Gastroesophageal sphincter (tissue), 4 donors: ENCODE measurements around the gene PRB2. TPM values are rescaled to one million over a fixed set of nuclear protein-coding genes. Genes with fewer than 3 reads are reported as not detected.
"Not testable (repeated sequence)": the region's sequence is repeated elsewhere in the genome, so short reads cannot be mapped to it uniquely, and the experiment has no call there.

ENCODE experiments used
- ATAC-seq: fragments of 150-250 bp; one replicate; pipeline ENCODE4 v1.9.1; 2016; ENCODE audit warnings: mild to moderate bottlenecking, moderate library complexity
- H3K27ac ChIP-seq, 4 donors: fragments of 200-600 bp; sonication (generic) in 3 of 4; 1 replicate in 3 of 4; 2 replicates in 1 of 4; pipeline ENCODE4 v1.5.1; 2016 to 2019
- H3K27me3 ChIP-seq: fragments of 200-600 bp; sonication (generic); one replicate; pipeline ENCODE4 v1.5.1; 2019
- H3K36me3 ChIP-seq, 2 donors: fragments of 200-600 bp; sonication (generic); one replicate each; pipeline ENCODE4 v1.5.1; 2019; ENCODE audit warnings: control low read depth in 1 of 2
- H3K4me1 ChIP-seq, 3 donors: fragments of 200-600 bp; sonication (generic); 1 replicate in 2 of 3; 2 replicates in 1 of 3; pipeline ENCODE4 v1.5.1; 2016 to 2019; ENCODE audit warnings: control low read depth in 2 of 3
- H3K4me3 ChIP-seq, 2 donors: fragments of 200-600 bp; sonication (generic); one replicate each; pipeline ENCODE4 v1.5.1; 2019; ENCODE audit warnings: mild to moderate bottlenecking in 1 of 2, moderate library complexity in 1 of 2
- H3K9me3 ChIP-seq, 3 donors: fragments of 200-600 bp; sonication (generic); one replicate each; pipeline ENCODE4 v1.5.1; 2017 to 2019; ENCODE audit warnings: control low read depth in 2 of 3
- EP300 ChIP-seq: sonication (generic); formaldehyde crosslinking; IDR thresholded peaks from one replicate; pipeline ENCODE4 v1.6.1; 2017; ENCODE audit warnings: antibody characterized with exemption, mild to moderate bottlenecking
- POLR2A ChIP-seq, 2 donors: fragments of 450-650 bp; IDR thresholded peaks; one replicate each; pipeline ENCODE4 v1.6.1; 2017; ENCODE audit warnings: antibody characterized with exemption in 2 of 2, mild to moderate bottlenecking in 2 of 2, moderate library complexity in 1 of 2
- POLR2AphosphoS5 ChIP-seq: sonication (generic); formaldehyde crosslinking; IDR thresholded peaks from one replicate; pipeline ENCODE4 v1.6.1; 2017; ENCODE audit warnings: antibody characterized with exemption
- WGBS, 2 donors: methylation state at CpG; one replicate each; pipeline ENCODE4 v1.1.5; 2018; ENCODE audit warnings: low coverage in 1 of 2; 5-methylcytosine and 5-hydroxymethylcytosine counted together
- total RNA-seq, 4 donors: library from RNA; depleted of rRNA; stranded (reverse); fragments of >200 nt; gene quantifications; one replicate each; pipeline ENCODE4 v1.1.0, GENCODE V29; 2016
- TF ChIP-seq, protein P1 (sequence below), 4 experiments: fragments of 200-600 bp in 2 of 4; fragments of 450-650 bp in 2 of 4; sonication (generic) in 1 of 4; IDR thresholded peaks; one replicate each; pipeline ENCODE4 v1.5.1; 2017 to 2019; ENCODE audit warnings: antibody characterized with exemption in 4 of 4, mild to moderate bottlenecking in 2 of 4, moderate library complexity in 2 of 4

PRB2 gene
- total RNA-seq: not detected

- not testable (repeated sequence) for H3K4me3 ChIP-seq, H3K27me3 ChIP-seq, ATAC-seq, H3K27ac ChIP-seq, H3K4me1 ChIP-seq, H3K9me3 ChIP-seq, H3K36me3 ChIP-seq
- no CpG with 5 or more reads among the region's 1 CpG for WGBS, 2 donors
Measured at GRCh38 chr12:11395467-11395866, at the start of gene PRB2. PRB2 (minus strand) TSS chr12:11395567; CDS start chr12:11395529, 38 bp downstream.

DNA sequence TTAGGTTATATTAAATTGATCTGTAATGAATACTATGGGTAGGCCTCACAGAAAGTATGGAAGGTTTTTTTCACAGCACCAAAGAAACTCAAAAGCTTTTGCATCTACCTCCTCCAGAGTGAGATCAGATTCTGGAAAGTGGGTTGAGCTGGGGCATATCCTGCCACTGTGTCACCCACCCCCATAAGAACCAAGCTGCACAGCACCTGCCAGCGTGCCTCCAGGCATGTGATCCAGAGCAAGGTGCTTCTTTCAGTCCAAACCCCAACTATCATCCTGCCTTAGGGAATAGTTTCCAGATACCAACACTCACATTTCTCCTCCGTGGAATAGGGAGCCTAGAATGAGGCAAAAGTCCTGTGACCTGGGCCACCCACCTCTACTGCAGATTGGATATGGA is 42.6 kb upstream of the PRB2 start:
- Histone ChIP-seq H3K27ac (no peak overlapping the region), H3K9me3 (no peaks in the 10 kb centered on the region), H3K27me3 (no peaks in the 10 kb centered on the region), H3K4me1 (no peaks in the 10 kb centered on the region), H3K4me3 (no peak overlapping the region), H3K36me3 (no peaks in the 10 kb centered on the region)
- ATAC-seq: no peak
- TF ChIP-seq EP300 (no peak), POLR2A (IDR thresholded peaks at IDR 0.05) (no peak), POLR2AphosphoS5 (no peak)
- TF ChIP-seq, protein P1, sequence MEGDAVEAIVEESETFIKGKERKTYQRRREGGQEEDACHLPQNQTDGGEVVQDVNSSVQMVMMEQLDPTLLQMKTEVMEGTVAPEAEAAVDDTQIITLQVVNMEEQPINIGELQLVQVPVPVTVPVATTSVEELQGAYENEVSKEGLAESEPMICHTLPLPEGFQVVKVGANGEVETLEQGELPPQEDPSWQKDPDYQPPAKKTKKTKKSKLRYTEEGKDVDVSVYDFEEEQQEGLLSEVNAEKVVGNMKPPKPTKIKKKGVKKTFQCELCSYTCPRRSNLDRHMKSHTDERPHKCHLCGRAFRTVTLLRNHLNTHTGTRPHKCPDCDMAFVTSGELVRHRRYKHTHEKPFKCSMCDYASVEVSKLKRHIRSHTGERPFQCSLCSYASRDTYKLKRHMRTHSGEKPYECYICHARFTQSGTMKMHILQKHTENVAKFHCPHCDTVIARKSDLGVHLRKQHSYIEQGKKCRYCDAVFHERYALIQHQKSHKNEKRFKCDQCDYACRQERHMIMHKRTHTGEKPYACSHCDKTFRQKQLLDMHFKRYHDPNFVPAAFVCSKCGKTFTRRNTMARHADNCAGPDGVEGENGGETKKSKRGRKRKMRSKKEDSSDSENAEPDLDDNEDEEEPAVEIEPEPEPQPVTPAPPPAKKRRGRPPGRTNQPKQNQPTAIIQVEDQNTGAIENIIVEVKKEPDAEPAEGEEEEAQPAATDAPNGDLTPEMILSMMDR (IDR thresholded peaks at IDR 0.05): no peak
- WGBS, 2 donors: 80% methylated on average over 1 of the region's 2 CpGs; no CpG with 5 or more reads in 1 of the 2 donors

GRCh38 chr12:11433664-11434063 is 38.3 kb upstream of the PRB2 start:
- Histone ChIP-seq H3K27ac (no peak overlapping the region), H3K4me3 (no peak overlapping the region), H3K27me3 (no peaks in the 10 kb centered on the region), H3K36me3 (no peaks in the 10 kb centered on the region), H3K4me1 (no peaks in the 10 kb centered on the region), H3K9me3 (no peaks in the 10 kb centered on the region)
- 50 to 82% methylated on average over 4 of the region's 4 CpGs for WGBS, 2 donors
- no peak for ATAC-seq
- TF ChIP-seq EP300: no peak

GRCh38 chr12:11431486-11431885 is 36.1 kb upstream of the PRB2 start:
- WGBS, 2 donors: 70% methylated on average over 3 of the region's 4 CpGs; no CpG with 5 or more reads in 1 of the 2 donors
- H3K9me3 ChIP-seq: no peaks in the 10 kb centered on the region
- no peaks in the 10 kb centered on the region for H3K27me3 ChIP-seq
- TF ChIP-seq POLR2AphosphoS5 (no peak), POLR2A (IDR thresholded peaks at IDR 0.05) (no peak), EP300 (no peak)
- TF ChIP-seq, protein P1 (IDR thresholded peaks at IDR 0.05): no peak
- H3K36me3 ChIP-seq: no peaks in the 10 kb centered on the region
- H3K4me1 ChIP-seq: no peaks in the 10 kb centered on the region
- ATAC-seq: no peak
- H3K4me3 ChIP-seq: no peak overlapping the region
- no peak overlapping the region for H3K27ac ChIP-seq

DNA sequence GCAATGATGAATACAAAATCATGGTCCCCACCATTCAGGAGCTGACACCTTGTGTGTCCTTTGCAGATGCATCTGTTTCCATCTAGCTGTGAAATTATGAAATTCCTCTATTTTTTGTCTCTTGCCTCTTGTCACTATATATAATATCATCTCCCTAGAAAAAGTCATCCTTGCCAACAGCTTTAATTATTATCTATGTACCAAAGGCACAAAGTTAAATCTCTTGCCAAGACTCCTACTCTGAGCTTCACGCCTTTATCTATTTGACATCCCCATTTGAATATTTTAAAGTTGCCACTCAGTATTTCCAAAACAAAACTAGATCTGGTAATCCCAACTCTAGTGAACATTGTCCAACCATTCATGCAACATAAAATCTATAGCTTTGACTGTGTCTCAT is 32.0 kb upstream of the PRB2 start:
- Histone ChIP-seq H3K27ac (no peak overlapping the region), H3K4me1 (no peaks in the 10 kb centered on the region), H3K27me3 (no peaks in the 10 kb centered on the region), H3K36me3 (no peaks in the 10 kb centered on the region), H3K9me3 (no peaks in the 10 kb centered on the region), H3K4me3 (no peak overlapping the region)
- no peak for ATAC-seq
- TF ChIP-seq EP300: no peak
- TF ChIP-seq, protein P1 (IDR thresholded peaks at IDR 0.05): no peak
- WGBS, 2 donors: 75 to 100% methylated on average over 1 of the region's 1 CpG

- H3K27me3 ChIP-seq: no peaks in the 10 kb centered on the region
- H3K27ac ChIP-seq: no peak overlapping the region
- ATAC-seq: no peak
- peaks cover 0 to 26% (median 0%) of the 10 kb centered on the region in 3 donors for H3K9me3 ChIP-seq
- no peaks in the 10 kb centered on the region for H3K4me1 ChIP-seq
- no peak overlapping the region for H3K4me3 ChIP-seq
- TF ChIP-seq EP300 (no peak), POLR2A (IDR thresholded peaks at IDR 0.05) (no peak), POLR2AphosphoS5 (no peak)
- TF ChIP-seq, protein P1 (IDR thresholded peaks at IDR 0.05): no peak
- no peaks in the 10 kb centered on the region for H3K36me3 ChIP-seq
Measured at GRCh38 chr12:11412731-11413130, 17.4 kb upstream of the PRB2 start.
